ENCODE results near the gene TCF7. TPM values are rescaled to one million over a fixed set of nuclear protein-coding genes. Genes with fewer than 3 reads are reported as not detected.

The TCF7 gene
- total RNA-seq, 6 experiments from 2014 or later: 0.99 to 3.9 (median 3.2) TPM

GRCh38 chr5:134135091-134135655 lies 20.7 kb downstream of the TCF7 start:
- no peak overlapping the region for H3K4me3 Mint-ChIP-seq
- DNase-seq: no peak
- peaks cover 21% of the 10 kb centered on the region for H3K4me1 Mint-ChIP-seq (ENCODE audit: low read depth)
- H3K27me3 Mint-ChIP-seq (ENCODE audit: insufficient read depth): peaks cover 2% of the 10 kb centered on the region
- TF ChIP-seq CTCF (IDR thresholded peaks at IDR 0.05): no peak
- H3K9me3 Mint-ChIP-seq: no peaks in the 10 kb centered on the region
- no peak overlapping the region for H3K27ac Mint-ChIP-seq
- peaks cover 10% of the 10 kb centered on the region for H3K36me3 Mint-ChIP-seq (ENCODE audit: low read depth)

DNA sequence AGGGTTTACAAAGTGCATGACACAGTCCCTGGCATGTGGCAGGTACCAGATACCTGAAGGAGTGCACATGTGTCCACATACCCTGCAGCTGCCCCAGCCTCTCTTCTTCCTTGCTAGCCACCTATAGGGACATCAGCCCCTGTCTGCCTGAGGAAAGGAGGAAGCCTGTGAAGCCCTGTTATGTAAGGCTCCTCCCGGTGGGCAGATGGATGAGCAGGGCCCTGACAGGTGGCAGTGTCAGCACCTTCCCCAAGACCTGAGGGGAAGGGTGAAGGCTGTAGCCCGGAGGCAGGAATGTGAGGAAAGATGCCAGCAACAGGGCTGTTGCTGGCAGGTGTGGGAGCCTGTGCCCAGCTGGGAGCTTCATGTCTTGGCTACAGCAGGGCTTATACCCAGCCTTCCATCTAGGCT lies 21.7 kb downstream of the TCF7 start:
- Mint-ChIP-seq H3K4me3 (no peak overlapping the region), H3K27me3 (ENCODE audit: insufficient read depth) (no peaks in the 10 kb centered on the region; the same call in 1 of the 2 replicates), H3K27ac (no peak overlapping the region), H3K36me3 (ENCODE audit: low read depth) (peaks cover 10% of the 10 kb centered on the region), H3K9me3 (no peaks in the 10 kb centered on the region), H3K4me1 (ENCODE audit: low read depth) (peaks cover 31% of the 10 kb centered on the region)
- no peak for TF ChIP-seq CTCF (IDR thresholded peaks at IDR 0.05)
- DNase-seq: no peak

- no peak overlapping the region for H3K4me3 Mint-ChIP-seq
- no peaks in the 10 kb centered on the region; the same call in 1 of the 2 replicates for H3K27me3 Mint-ChIP-seq (ENCODE audit: insufficient read depth)
- TF ChIP-seq CTCF (IDR thresholded peaks at IDR 0.05): no peak
- no peaks in the 10 kb centered on the region for H3K9me3 Mint-ChIP-seq
- peaks cover 10% of the 10 kb centered on the region for H3K36me3 Mint-ChIP-seq (ENCODE audit: low read depth)
- peaks cover 31% of the 10 kb centered on the region for H3K4me1 Mint-ChIP-seq (ENCODE audit: low read depth)
- no peak overlapping the region for H3K27ac Mint-ChIP-seq
- no peak for DNase-seq
These were observed 22.3 kb downstream of the TCF7 start for GRCh38 chr5:134136771-134137170.

DNA sequence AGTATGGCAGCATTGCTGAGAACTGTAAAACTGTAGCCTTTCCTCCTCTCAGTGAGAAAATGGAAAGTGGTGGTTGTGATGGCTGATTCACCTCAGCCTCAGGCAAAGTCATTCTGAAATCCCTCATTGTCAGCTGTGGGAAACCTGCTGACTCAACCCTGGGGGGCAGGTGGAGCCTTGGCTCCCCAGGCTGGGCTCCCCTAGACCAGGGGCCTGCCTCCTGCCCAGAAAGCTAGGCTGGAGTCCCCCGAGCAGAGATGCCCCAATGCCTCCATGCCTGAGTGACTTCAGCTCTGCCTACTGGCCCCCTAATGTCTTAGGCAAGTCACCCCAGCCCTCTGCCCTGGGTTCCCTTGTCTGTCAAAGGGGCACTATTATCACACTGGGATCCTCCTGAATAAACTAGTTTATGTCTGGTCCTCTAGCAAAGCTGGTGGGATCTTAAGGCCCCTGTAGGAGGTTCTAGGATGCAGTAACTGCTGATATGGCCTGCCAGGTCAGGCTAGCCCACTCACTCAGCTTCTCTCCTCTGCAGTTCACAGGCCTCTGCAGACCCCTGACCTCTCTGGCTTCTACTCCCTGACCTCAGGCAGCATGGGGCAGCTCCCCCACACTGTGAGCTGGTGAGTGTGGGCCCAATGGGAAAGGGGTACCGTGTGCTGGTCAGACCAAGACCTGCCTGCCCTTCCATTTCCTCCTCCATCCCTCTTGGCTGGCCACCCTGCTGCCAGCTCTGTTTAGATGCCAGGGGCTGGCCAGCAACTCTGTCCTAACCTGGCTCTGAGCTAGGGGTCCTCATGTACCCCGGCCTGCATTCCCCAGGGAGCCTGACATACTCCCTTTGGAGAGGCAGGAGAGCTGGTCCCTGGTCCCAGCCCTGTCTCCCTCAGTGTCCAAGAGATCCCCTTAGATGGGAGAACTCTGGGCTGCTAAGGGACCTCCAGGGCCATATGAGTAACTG lies 24.2 kb downstream of the TCF7 start:
- no peak for TF ChIP-seq CTCF (IDR thresholded peaks at IDR 0.05)
- Mint-ChIP-seq H3K4me3 (peak overlapping the region; percentile 36; the same call in 1 of the 2 replicates), H3K27me3 (ENCODE audit: insufficient read depth) (peaks cover 2% of the 10 kb centered on the region), H3K36me3 (ENCODE audit: low read depth) (peaks cover 10% of the 10 kb centered on the region), H3K27ac (peak overlapping the region; percentile 65), H3K9me3 (no peaks in the 10 kb centered on the region), H3K4me1 (ENCODE audit: low read depth) (peaks cover 31% of the 10 kb centered on the region)
- peak; percentile 81 for DNase-seq

DNA sequence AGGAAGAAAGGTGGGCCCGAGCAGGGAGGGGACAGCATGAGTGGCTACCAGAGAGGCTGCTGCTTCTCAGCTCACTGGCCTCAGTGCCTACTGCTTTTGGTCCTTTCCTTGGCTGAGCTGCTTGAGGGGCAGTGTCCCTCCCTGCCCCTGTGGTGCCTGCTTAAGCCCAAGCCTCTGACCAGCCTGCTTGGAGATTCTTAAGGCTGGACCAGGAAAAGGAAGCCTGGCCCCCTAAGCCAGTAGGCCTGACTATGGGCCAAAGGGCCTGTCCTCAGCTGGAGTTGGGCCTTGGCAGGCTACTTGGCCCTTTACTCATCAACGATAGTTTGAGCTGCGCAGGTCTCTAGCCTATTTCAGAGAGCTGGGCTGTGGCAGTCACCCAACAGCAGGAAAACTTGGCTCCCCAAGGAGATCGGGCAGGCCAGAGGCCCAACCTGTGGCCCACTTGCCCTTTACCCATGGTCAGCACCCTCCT lies 24.9 kb downstream of the TCF7 start:
- Mint-ChIP-seq H3K27me3 (ENCODE audit: insufficient read depth) (peaks cover 2% of the 10 kb centered on the region), H3K36me3 (ENCODE audit: low read depth) (peaks cover 10% of the 10 kb centered on the region), H3K27ac (0 out of 2 replicates have a peak overlapping the region, but pooled peaks have one; percentile 40), H3K9me3 (no peaks in the 10 kb centered on the region), H3K4me1 (ENCODE audit: low read depth) (peaks cover 31% of the 10 kb centered on the region), H3K4me3 (no peak overlapping the region)
- no peak for DNase-seq
- TF ChIP-seq CTCF (IDR thresholded peaks at IDR 0.05): no peak

Data from HFFc6 (cell line).